DOHH2 (cell line): ENCODE data around the gene PDE7B.

Source experiments
- EZH2phosphoT487 ChIP-seq: fragments of 200-600 bp; sonication (generic); IDR thresholded peaks from 2 replicates; pipeline ENCODE4 v1.6.1; 2017; ENCODE audit warnings: borderline replicate concordance, mild to moderate bottlenecking, antibody characterized with exemption, low read length, moderate library complexity, mixed read lengths
- TF ChIP-seq, protein P1 (sequence below): fragments of 200-600 bp; sonication (generic); IDR thresholded peaks from one replicate; pipeline ENCODE4 v1.5.1; 2014; ENCODE audit warnings: antibody characterized with exemption, mild to moderate bottlenecking, low read depth, low read length; ENCODE audit not compliant: poor library complexity, severe bottlenecking

- TF ChIP-seq, protein P1, sequence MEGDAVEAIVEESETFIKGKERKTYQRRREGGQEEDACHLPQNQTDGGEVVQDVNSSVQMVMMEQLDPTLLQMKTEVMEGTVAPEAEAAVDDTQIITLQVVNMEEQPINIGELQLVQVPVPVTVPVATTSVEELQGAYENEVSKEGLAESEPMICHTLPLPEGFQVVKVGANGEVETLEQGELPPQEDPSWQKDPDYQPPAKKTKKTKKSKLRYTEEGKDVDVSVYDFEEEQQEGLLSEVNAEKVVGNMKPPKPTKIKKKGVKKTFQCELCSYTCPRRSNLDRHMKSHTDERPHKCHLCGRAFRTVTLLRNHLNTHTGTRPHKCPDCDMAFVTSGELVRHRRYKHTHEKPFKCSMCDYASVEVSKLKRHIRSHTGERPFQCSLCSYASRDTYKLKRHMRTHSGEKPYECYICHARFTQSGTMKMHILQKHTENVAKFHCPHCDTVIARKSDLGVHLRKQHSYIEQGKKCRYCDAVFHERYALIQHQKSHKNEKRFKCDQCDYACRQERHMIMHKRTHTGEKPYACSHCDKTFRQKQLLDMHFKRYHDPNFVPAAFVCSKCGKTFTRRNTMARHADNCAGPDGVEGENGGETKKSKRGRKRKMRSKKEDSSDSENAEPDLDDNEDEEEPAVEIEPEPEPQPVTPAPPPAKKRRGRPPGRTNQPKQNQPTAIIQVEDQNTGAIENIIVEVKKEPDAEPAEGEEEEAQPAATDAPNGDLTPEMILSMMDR = no peak
- TF ChIP-seq EZH2phosphoT487 = no peak
Measured at GRCh38 chr6:135990439-135990838, 138.9 kb downstream of the PDE7B start.
